ENCODE results near the gene SLC5A8.

DNA sequence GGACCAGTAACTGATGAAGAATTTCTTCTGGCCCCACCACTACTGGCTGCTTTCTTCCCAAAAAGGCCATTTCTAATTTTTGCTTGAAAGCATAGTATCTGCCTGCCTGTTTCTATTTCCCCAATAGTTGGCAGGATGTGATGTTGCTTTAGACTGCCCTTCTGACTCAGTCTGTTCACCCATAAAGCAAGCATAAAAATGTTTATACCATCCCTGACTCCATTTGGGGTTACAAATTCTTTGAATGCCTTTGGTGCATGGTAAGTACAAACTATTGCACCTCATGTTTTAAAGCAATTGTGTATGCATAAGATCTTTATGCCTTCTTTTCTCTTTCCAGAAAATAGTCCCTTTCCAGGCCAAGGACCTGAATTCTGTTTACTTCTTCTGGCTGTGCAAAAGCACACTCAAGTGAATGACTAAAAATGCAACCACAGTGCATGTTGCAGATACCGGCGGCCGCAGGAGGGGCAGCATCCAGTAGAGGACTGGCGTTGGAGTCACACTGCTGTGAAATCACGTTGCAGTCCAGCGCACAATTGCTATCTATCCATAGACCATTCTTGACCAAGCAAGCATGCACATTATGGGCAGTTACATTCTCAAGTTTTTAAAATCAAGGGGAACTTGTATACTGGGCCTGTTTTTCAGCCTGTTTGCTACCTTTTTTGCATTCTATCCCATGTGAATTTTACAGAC, 82.4 kb downstream of the SLC5A8 start:
- no peak for TF ChIP-seq POLR2A (IDR thresholded peaks at IDR 0.05)
- TF ChIP-seq EP300 (IDR thresholded peaks at IDR 0.05; ENCODE audit: low read depth), result no peak
- TF ChIP-seq, protein P1, sequence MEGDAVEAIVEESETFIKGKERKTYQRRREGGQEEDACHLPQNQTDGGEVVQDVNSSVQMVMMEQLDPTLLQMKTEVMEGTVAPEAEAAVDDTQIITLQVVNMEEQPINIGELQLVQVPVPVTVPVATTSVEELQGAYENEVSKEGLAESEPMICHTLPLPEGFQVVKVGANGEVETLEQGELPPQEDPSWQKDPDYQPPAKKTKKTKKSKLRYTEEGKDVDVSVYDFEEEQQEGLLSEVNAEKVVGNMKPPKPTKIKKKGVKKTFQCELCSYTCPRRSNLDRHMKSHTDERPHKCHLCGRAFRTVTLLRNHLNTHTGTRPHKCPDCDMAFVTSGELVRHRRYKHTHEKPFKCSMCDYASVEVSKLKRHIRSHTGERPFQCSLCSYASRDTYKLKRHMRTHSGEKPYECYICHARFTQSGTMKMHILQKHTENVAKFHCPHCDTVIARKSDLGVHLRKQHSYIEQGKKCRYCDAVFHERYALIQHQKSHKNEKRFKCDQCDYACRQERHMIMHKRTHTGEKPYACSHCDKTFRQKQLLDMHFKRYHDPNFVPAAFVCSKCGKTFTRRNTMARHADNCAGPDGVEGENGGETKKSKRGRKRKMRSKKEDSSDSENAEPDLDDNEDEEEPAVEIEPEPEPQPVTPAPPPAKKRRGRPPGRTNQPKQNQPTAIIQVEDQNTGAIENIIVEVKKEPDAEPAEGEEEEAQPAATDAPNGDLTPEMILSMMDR (IDR thresholded peaks at IDR 0.05), result no peak
- TF ChIP-seq POLR2AphosphoS5 (IDR thresholded peaks at IDR 0.05), result no peak

All from transverse colon (tissue), 4 donors.